T-helper 17 cell (primary cell): ENCODE results near the gene CTSW. TPM values are rescaled to one million over a fixed set of nuclear protein-coding genes. Genes with fewer than 3 reads are reported as not detected.
"Not testable (repeated sequence)": the region's sequence is repeated elsewhere in the genome, so short reads cannot be mapped to it uniquely, and the experiment has no call there.

ENCODE experiments used
- ATAC-seq: fragments of 150-1000 bp; cut with Tn5 transposase; 2 replicates; pipeline ENCODE4 v1.10.0; 2021; ENCODE audit warnings: mild to moderate bottlenecking, moderate library complexity
- DNase-seq, 3 donors: peaks; one replicate each; pipeline versions ENCODE4 v3.0.0 to v3.0.0-alpha.2; 2020 to 2021
- H3K9me3 ChIP-seq: one replicate; pipeline ENCODE4 v1.7.0; 2013; ENCODE audit warnings: low read length, mild to moderate bottlenecking; ENCODE audit not compliant: control insufficient read depth, poor library complexity, severe bottlenecking
- H3K27ac Mint-ChIP-seq: one replicate; pipeline ENCODE4 v1.8.0; 2022; ENCODE audit warnings: mild to moderate bottlenecking, moderate library complexity, mixed read lengths
- H3K27me3 Mint-ChIP-seq: one replicate; pipeline ENCODE4 v1.8.0; 2022; ENCODE audit warnings: mixed read lengths
- H3K36me3 Mint-ChIP-seq: one replicate; pipeline ENCODE4 v1.8.0; 2022; ENCODE audit warnings: low read depth, mixed read lengths
- H3K4me1 Mint-ChIP-seq: one replicate; pipeline ENCODE4 v1.8.0; 2022; ENCODE audit warnings: mild to moderate bottlenecking, mixed read lengths
- H3K4me3 Mint-ChIP-seq: one replicate; pipeline ENCODE4 v1.8.0; 2022; ENCODE audit warnings: mild to moderate bottlenecking, moderate library complexity, mixed read lengths
- total RNA-seq, 4 donors: library from RNA in 2 of 4; stranded (reverse) in 2 of 4; gene quantifications; one replicate each; pipeline ENCODE4 v1.2.3 and lab custom pipeline; 2022 to 2026

Gene CTSW
- total RNA-seq, 2 donors from 2014 or later = 19.7 to 52.7 TPM

GRCh38 chr11:65890324-65891218 lies 10.9 kb downstream of the CTSW start, which contains the start of gene CCDC85B:
Gene CCDC85B (plus strand): TSS chr11:65890673. CDS start chr11:65890784, 111 bp downstream.
- no peaks in the 10 kb centered on the region for H3K27me3 Mint-ChIP-seq
- H3K9me3 ChIP-seq = no peaks in the 10 kb centered on the region
- peak within 1 kb of the TSS; percentile 95 for H3K4me3 Mint-ChIP-seq
- DNase-seq (peak; percentile 96 to 98 (median 97)), ATAC-seq (peak; percentile 77)
- H3K27ac Mint-ChIP-seq = peak within 1 kb of the TSS; percentile 98
- peaks cover 52% of the 10 kb centered on the region for H3K4me1 Mint-ChIP-seq
- no peaks in the 10 kb centered on the region for H3K36me3 Mint-ChIP-seq

GRCh38 chr11:65891219-65892136 lies 11.8 kb downstream of the CTSW start:
- Mint-ChIP-seq H3K4me1 (peaks cover 51% of the 10 kb centered on the region), H3K4me3 (peak overlapping the region; percentile 95), H3K36me3 (no peaks in the 10 kb centered on the region), H3K27me3 (no peaks in the 10 kb centered on the region), H3K27ac (peak overlapping the region; percentile 98)
- DNase-seq (no peak), ATAC-seq (no peak)
- no peaks in the 10 kb centered on the region for H3K9me3 ChIP-seq

GRCh38 chr11:65892137-65892540 lies 12.5 kb downstream of the CTSW start:
- not testable (repeated sequence) for H3K27me3 Mint-ChIP-seq, H3K9me3 ChIP-seq, H3K36me3 Mint-ChIP-seq, DNase-seq, ATAC-seq
- Mint-ChIP-seq H3K4me1 (peaks cover 45% of the 10 kb centered on the region), H3K27ac (peak overlapping the region; percentile 98), H3K4me3 (peak overlapping the region; percentile 95)

- DNase-seq (no peak), ATAC-seq (no peak)
- no peaks in the 10 kb centered on the region for H3K36me3 Mint-ChIP-seq
- H3K27ac Mint-ChIP-seq = peak overlapping the region; percentile 98
- no peaks in the 10 kb centered on the region for H3K9me3 ChIP-seq
- H3K4me1 Mint-ChIP-seq = peaks cover 40% of the 10 kb centered on the region
- peak overlapping the region; percentile 95 for H3K4me3 Mint-ChIP-seq
- H3K27me3 Mint-ChIP-seq = no peaks in the 10 kb centered on the region
These were observed 13.2 kb downstream of the CTSW start for GRCh38 chr11:65892661-65893317.

GRCh38 chr11:65894034-65894591 lies 14.5 kb downstream of the CTSW start:
- peaks cover 31% of the 10 kb centered on the region for H3K4me1 Mint-ChIP-seq
- DNase-seq = no peak
- no peaks in the 10 kb centered on the region for H3K36me3 Mint-ChIP-seq
- H3K9me3 ChIP-seq = no peaks in the 10 kb centered on the region
- H3K4me3 Mint-ChIP-seq = peak overlapping the region; percentile 95
- peak overlapping the region; percentile 93 for H3K27ac Mint-ChIP-seq
- H3K27me3 Mint-ChIP-seq = no peaks in the 10 kb centered on the region
- no peak for ATAC-seq

- no peaks in the 10 kb centered on the region for H3K9me3 ChIP-seq
- peak overlapping the region; percentile 84 for H3K27ac Mint-ChIP-seq
- DNase-seq = no peak
- H3K4me3 Mint-ChIP-seq = peak overlapping the region; percentile 3
- no peak for ATAC-seq
- H3K27me3 Mint-ChIP-seq = no peaks in the 10 kb centered on the region
- peaks cover 19% of the 10 kb centered on the region for H3K4me1 Mint-ChIP-seq
- H3K36me3 Mint-ChIP-seq = no peaks in the 10 kb centered on the region
These were observed 15.9 kb downstream of the CTSW start for GRCh38 chr11:65895482-65895981.

- Mint-ChIP-seq H3K4me3 (peak overlapping the region; percentile 31), H3K4me1 (peaks cover 19% of the 10 kb centered on the region), H3K36me3 (no peaks in the 10 kb centered on the region), H3K27me3 (no peaks in the 10 kb centered on the region), H3K27ac (peak overlapping the region; percentile 84)
- H3K9me3 ChIP-seq = no peaks in the 10 kb centered on the region
- DNase-seq (no peak), ATAC-seq (no peak)
These were observed 16.7 kb downstream of the CTSW start for GRCh38 chr11:65896034-65896999.

- ATAC-seq (no peak), DNase-seq (no peak)
- H3K27me3 Mint-ChIP-seq = no peaks in the 10 kb centered on the region
- no peaks in the 10 kb centered on the region for H3K36me3 Mint-ChIP-seq
- peaks cover 19% of the 10 kb centered on the region for H3K4me1 Mint-ChIP-seq
- H3K4me3 Mint-ChIP-seq = peak overlapping the region; percentile 31
- H3K27ac Mint-ChIP-seq = no peak overlapping the region
- H3K9me3 ChIP-seq = no peaks in the 10 kb centered on the region
These were observed 17.4 kb downstream of the CTSW start for GRCh38 chr11:65897020-65897471.

GRCh38 chr11:65898656-65899355 lies 19.2 kb downstream of the CTSW start:
- H3K27ac Mint-ChIP-seq = peak overlapping the region; percentile 45

GRCh38 chr11:65899356-65900124 lies 19.9 kb downstream of the CTSW start:
- Mint-ChIP-seq H3K4me1 (peaks cover 5% of the 10 kb centered on the region), H3K27ac (no peak overlapping the region), H3K36me3 (no peaks in the 10 kb centered on the region), H3K27me3 (peaks cover 4% of the 10 kb centered on the region), H3K4me3 (peak overlapping the region; percentile 81)
- H3K9me3 ChIP-seq = no peaks in the 10 kb centered on the region
- DNase-seq (peak in 2 of 3 donors; percentile 45 to 47), ATAC-seq (no peak)

More at GRCh38 chr11:65898656-65899355, 19.2 kb downstream of the CTSW start:
- ATAC-seq (no peak), DNase-seq (no peak)
- no peaks in the 10 kb centered on the region for H3K9me3 ChIP-seq
- Mint-ChIP-seq H3K27me3 (peaks cover 4% of the 10 kb centered on the region), H3K4me3 (peak overlapping the region; percentile 71), H3K36me3 (no peaks in the 10 kb centered on the region), H3K4me1 (peaks cover 10% of the 10 kb centered on the region)
